Measurements from ENCODE around the gene G3BP1.
"Not testable (repeated sequence)": the region's sequence is repeated elsewhere in the genome, so short reads cannot be mapped to it uniquely, and the experiment has no call there.

Gene G3BP1

DNA sequence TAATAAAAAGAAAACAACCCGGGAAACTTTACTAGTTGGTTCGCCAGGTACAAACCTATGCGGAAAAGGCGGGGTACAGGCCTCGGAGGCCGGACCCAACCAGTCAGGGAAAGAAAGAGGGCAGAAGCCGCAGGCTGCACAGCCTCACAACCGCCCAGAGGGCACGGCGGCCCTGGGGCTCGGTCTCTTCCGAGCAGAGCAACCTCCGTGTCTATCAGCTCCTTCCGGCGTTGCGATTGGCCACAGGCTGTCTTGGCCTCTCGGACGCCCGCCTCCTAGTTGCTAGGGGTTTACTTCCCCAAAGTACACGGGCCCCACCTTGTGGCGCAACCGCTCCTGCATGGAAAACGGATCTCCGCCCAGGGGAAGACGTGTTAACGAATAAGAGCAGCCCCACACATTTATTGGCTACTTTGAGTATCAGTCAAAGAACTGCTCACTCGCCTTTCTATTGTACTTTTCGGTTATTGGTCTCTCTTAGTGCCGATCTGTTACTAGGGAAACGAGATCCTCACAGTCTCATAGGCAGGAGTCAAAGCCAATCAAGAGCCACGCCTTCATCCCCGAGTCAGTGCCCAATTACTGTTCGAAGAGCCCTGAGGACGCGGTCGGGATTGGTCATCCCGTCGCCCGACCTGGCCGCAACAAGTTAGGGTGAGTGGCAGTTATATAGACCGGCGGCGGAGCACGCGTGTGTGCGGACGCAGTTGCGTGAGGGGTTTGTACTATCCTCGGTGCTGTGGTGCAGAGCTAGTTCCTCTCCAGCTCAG lies at the start of gene G3BP1:
G3BP1 (plus strand) TSS at position 696 of the 770 bp plus-strand sequence. CDS start 14,667 bp downstream, outside the sequence.
- TF ChIP-seq, protein P1, sequence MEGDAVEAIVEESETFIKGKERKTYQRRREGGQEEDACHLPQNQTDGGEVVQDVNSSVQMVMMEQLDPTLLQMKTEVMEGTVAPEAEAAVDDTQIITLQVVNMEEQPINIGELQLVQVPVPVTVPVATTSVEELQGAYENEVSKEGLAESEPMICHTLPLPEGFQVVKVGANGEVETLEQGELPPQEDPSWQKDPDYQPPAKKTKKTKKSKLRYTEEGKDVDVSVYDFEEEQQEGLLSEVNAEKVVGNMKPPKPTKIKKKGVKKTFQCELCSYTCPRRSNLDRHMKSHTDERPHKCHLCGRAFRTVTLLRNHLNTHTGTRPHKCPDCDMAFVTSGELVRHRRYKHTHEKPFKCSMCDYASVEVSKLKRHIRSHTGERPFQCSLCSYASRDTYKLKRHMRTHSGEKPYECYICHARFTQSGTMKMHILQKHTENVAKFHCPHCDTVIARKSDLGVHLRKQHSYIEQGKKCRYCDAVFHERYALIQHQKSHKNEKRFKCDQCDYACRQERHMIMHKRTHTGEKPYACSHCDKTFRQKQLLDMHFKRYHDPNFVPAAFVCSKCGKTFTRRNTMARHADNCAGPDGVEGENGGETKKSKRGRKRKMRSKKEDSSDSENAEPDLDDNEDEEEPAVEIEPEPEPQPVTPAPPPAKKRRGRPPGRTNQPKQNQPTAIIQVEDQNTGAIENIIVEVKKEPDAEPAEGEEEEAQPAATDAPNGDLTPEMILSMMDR (IDR thresholded peaks at IDR 0.05; ENCODE audit: borderline replicate concordance, insufficient read depth, low read depth, low read length), result peak; percentile 64
- H3K4me3 ChIP-seq (ENCODE audit: low read depth, low read length), result peak within 1 kb of the TSS; percentile 89

DNA sequence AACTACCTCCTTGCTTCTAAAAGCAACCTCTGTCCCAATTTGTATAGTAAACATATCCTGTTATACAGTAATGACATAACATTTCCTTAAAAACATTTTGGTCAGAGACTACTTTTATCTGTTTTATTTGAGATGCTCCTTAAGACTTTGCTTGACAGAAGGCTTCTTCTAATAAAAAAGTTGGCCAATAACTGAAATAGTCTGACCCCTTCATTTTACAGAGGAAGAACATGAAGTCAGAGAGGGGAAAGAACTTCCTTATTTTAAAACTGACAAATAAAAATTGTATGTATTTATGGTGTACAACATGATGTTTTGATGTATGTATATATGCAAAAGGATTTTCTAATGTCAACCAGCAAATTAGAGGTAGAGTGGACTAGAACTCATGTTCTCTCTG lies 49.2 kb upstream of the G3BP1 start:
- H3K4me3 ChIP-seq (ENCODE audit: low read depth, low read length), result no peak overlapping the region
- TF ChIP-seq, protein P1 (IDR thresholded peaks at IDR 0.05; ENCODE audit: borderline replicate concordance, insufficient read depth, low read depth, low read length), result no peak

DNA sequence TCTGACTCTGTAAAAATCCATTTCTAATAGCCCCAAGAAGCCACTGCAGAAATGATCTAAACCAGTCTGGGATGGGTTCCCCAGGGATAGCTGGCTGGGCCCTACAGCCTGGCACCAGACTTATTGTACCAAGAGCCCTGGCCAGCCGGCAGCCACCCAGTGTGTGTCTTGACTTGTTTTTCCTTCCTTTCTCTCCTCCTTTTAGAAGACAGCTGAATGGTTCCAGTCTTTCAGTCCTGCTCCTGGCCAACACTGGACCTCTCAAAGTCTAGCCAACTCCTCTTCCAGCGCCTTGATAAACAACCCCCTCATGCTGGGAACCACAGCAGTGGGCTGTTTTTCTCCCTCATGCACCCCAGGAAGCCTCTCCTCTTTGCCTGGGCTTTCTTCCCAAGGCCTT lies 47.4 kb upstream of the G3BP1 start:
- TF ChIP-seq, protein P1 (IDR thresholded peaks at IDR 0.05; ENCODE audit: borderline replicate concordance, insufficient read depth, low read depth, low read length), result no peak
- H3K4me3 ChIP-seq (ENCODE audit: low read depth, low read length), result no peak overlapping the region

DNA sequence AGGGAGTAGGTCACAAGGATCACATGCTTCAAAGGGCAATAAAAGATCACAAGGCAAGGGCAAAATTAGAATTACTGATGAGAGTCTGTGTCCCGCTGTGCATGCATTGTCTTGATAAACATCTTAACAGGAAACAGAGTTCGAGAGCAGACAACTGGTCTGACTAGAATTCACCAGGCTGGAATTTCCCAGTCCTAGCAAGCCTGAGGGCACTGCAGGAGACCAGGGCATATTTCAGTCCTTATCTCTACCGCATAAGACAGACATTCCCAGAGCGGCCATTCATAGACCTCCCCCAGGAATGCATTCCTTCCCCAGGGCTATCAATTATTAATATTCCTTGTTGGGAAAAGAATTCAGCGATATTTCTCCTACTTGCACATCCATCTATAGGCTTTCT lies 42.2 kb upstream of the G3BP1 start:
- not testable (repeated sequence) for H3K4me3 ChIP-seq (ENCODE audit: low read depth, low read length)

DNA sequence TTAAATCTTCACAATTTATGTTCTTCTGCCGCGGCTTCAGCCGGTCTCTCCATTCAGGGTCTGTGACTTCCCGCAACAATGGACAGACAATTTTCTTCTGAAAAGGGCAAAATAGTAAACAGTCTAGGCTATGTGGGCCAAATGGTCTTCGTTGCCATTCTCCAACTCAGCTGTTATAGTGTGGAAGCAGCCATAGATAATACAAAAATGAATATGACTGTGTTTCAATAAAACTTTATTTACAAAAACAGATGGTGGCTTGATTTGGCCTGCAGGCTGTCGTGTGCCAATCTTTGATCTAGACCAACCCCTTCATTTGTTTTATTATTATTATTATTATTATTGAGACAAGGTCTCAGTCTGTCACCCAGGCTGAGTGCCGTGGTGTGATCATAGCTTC lies 41.4 kb upstream of the G3BP1 start:
- TF ChIP-seq, protein P1 (IDR thresholded peaks at IDR 0.05; ENCODE audit: borderline replicate concordance, insufficient read depth, low read depth, low read length), result no peak
- no peak overlapping the region for H3K4me3 ChIP-seq (ENCODE audit: low read depth, low read length)

DNA sequence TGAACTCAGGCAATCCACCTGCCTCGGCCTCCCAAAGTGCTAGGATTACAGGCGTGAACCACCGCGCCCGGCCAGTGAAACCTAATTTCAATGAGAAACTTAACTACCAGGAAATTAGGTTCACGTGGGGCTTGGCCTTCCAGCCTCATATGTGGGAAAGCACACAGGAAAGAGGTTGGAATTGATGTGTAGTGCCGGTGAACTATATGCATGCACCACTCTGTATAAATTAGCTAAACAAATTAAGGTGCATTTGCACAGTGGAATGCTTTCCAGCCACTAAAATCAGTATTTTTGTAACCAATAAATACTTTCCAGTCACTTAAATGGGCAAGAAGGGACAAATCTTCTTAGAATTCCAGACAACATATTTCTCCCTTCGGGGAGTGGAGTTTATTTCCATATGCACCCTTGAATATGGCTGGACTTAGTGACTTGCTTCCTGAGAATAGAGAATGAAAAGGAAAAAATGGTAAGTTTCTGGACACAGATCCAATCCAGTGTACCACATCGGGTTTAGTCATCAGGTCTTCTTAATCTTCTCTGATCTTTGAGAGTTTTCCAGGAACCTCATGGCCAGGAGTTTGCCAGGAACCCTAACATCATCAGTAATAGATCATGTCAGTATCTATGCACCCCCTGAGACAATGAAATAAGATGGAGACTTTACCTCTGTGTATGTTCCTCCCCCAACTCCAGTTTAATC lies 38.2 kb upstream of the G3BP1 start:
- TF ChIP-seq, protein P1 (IDR thresholded peaks at IDR 0.05; ENCODE audit: borderline replicate concordance, insufficient read depth, low read depth, low read length), result no peak
- no peak overlapping the region for H3K4me3 ChIP-seq (ENCODE audit: low read depth, low read length)

DNA sequence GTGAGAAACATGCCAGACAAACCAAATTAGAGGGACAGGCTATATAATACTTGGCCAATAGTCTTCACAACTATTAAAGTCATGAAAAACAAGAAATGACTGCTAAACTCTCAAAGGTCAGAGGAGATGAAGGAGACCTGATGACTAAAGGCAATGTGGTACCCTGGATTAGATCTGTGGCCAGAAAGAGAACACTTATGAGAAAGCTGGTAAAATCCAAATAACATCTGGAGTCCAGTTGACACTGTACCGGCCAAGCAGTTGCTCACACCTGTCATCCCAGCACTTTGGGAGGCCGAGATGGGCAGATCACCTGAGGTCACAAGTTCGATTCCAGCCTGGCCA lies 37.7 kb upstream of the G3BP1 start:
- no peak overlapping the region for H3K4me3 ChIP-seq (ENCODE audit: low read depth, low read length)
- TF ChIP-seq, protein P1 (IDR thresholded peaks at IDR 0.05; ENCODE audit: borderline replicate concordance, insufficient read depth, low read depth, low read length), result no peak

Measured in GM12875 (cell line).